NCI-H526 (cell line): Measurements from ENCODE around the gene DMBX1.

Experiments
- DNase-seq, 2 experiments: peaks; one replicate each; lab custom pipeline; 2025; lab: John Stamatoyannopoulos, UW

The DMBX1 gene

GRCh38 chr1:46503421-46503820, 13.8 kb downstream of the DMBX1 start:
- no peak for DNase-seq

GRCh38 chr1:46506470-46507219, 17.0 kb downstream of the DMBX1 start:
- no peak for DNase-seq

GRCh38 chr1:46508757-46509156, 19.1 kb downstream of the DMBX1 start:
- no peak for DNase-seq

- no peak for DNase-seq
Measured at GRCh38 chr1:46510341-46510997, 20.8 kb downstream of the DMBX1 start.

GRCh38 chr1:46510998-46511365, 21.3 kb downstream of the DMBX1 start:
- DNase-seq = no peak

- DNase-seq = no peak
Measured at GRCh38 chr1:46512135-46512791, 22.6 kb downstream of the DMBX1 start.

- no peak for DNase-seq
Measured at GRCh38 chr1:46512792-46513190, 23.2 kb downstream of the DMBX1 start.

- DNase-seq = no peak
Measured at GRCh38 chr1:46513536-46513935, 23.9 kb downstream of the DMBX1 start.

GRCh38 chr1:46515576-46515975, 25.9 kb downstream of the DMBX1 start:
- DNase-seq = no peak

GRCh38 chr1:46516200-46516950, 26.7 kb downstream of the DMBX1 start:
- no peak for DNase-seq

- DNase-seq = peak; percentile 51 to 59
Measured at GRCh38 chr1:46517010-46517600, 27.5 kb downstream of the DMBX1 start.

- no peak for DNase-seq
Measured at GRCh38 chr1:46517932-46518498, 28.4 kb downstream of the DMBX1 start.

- no peak for DNase-seq
Measured at GRCh38 chr1:46519209-46519608, 29.6 kb downstream of the DMBX1 start.

GRCh38 chr1:46520063-46520911, 30.7 kb downstream of the DMBX1 start:
- DNase-seq = no peak

- DNase-seq = no peak
Measured at GRCh38 chr1:46521414-46521813, 31.8 kb downstream of the DMBX1 start.

GRCh38 chr1:46522184-46522968, 32.7 kb downstream of the DMBX1 start:
- no peak for DNase-seq

GRCh38 chr1:46522969-46523320, 33.3 kb downstream of the DMBX1 start:
- no peak for DNase-seq

GRCh38 chr1:46523496-46524353, 34.1 kb downstream of the DMBX1 start:
- no peak for DNase-seq

- no peak for DNase-seq
Measured at GRCh38 chr1:46524843-46525242, 35.2 kb downstream of the DMBX1 start.
